Dendritic cell treated with granulocyte-macrophage colony-stimulating factor and Interleukin-4, amounts not matched to agents 40 ng/mL and 50 ng/mL, for 4 days (primary cell): ENCODE results near the gene CABLES1.

Experiments
- H3K27ac Mint-ChIP-seq: one replicate; pipeline ENCODE4 v1.8.0; 2022; ENCODE audit warnings: mild to moderate bottlenecking, mixed read lengths
- H3K27me3 Mint-ChIP-seq: one replicate; pipeline ENCODE4 v1.8.0; 2022; ENCODE audit warnings: mild to moderate bottlenecking, mixed read lengths
- H3K36me3 Mint-ChIP-seq: one replicate; pipeline ENCODE4 v1.8.0; 2022; ENCODE audit warnings: low read depth, mixed read lengths
- H3K4me1 Mint-ChIP-seq: one replicate; pipeline ENCODE4 v1.8.0; 2022; ENCODE audit warnings: low read depth, mixed read lengths
- H3K4me3 Mint-ChIP-seq: one replicate; pipeline ENCODE4 v1.8.0; 2022; ENCODE audit warnings: mild to moderate bottlenecking, moderate library complexity, mixed read lengths
- H3K9me3 Mint-ChIP-seq: one replicate; pipeline ENCODE4 v1.8.0; 2022; ENCODE audit warnings: mixed read lengths
- intact Hi-C: fragments of 100-400 bp; cut with micrococcal nuclease; formaldehyde crosslinking; loops from one replicate; pipeline ENCODE4 v1.15.0; 2022

The CABLES1 gene

DNA sequence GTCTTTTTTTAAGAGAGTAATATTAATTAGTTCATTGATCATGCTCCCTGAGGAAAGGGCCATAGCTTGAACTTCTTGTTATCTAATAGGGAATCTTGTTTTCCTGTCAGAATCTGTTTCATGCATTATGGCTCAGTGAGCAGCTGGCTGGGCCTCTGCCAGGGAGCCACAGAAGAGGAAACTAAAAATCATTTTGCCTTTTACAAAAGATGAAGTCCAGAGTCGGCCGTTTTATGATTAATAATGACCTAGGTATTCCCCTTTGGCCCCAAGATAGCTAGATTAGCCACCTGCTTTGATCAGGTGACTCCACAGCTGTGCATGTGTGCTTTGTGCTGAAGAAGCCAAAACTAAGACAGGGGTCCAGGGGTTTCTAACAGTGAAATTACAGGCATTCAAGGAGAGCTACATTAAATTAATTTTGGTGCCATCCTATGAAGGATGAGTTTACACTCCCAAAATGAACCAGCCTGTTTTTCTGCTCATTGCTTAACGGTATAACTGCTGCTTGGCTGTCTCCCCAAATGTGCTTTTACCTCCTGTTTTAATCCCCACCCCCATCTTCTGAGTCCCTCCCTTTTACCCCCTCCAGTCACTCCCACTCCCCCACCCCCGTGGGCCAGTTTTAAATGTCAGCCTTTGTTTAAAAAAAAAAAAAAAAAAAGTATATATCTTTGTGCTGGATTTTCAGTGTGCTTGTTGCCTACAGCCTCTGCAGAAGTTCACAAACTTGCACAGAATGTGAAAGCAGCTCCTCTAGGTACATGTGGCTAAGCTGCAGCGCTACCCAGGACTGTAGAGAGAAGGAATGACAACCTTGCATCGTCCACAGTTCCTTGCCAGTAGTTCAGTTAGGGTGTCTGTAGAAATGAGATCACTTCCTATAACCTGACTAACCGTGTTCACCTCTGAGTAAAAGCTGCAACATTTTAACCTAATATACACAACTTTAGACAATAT lies 93.1 kb downstream of the CABLES1 start:
- intact Hi-C loops: no loop called here
- Mint-ChIP-seq H3K4me1 (peaks cover 53% of the 10 kb centered on the region), H3K27ac (no peak overlapping the region), H3K36me3 (no peaks in the 10 kb centered on the region), H3K4me3 (no peak overlapping the region), H3K27me3 (peaks cover 13% of the 10 kb centered on the region), H3K9me3 (no peaks in the 10 kb centered on the region)

GRCh38 chr18:23229472-23229871 lies 94.2 kb downstream of the CABLES1 start:
- H3K36me3 Mint-ChIP-seq: no peaks in the 10 kb centered on the region
- H3K4me1 Mint-ChIP-seq: peaks cover 48% of the 10 kb centered on the region
- intact Hi-C loops: no loop called here
- H3K4me3 Mint-ChIP-seq: no peak overlapping the region
- peak overlapping the region; percentile 17 for H3K27ac Mint-ChIP-seq
- no peaks in the 10 kb centered on the region for H3K9me3 Mint-ChIP-seq
- H3K27me3 Mint-ChIP-seq: peaks cover 21% of the 10 kb centered on the region

DNA sequence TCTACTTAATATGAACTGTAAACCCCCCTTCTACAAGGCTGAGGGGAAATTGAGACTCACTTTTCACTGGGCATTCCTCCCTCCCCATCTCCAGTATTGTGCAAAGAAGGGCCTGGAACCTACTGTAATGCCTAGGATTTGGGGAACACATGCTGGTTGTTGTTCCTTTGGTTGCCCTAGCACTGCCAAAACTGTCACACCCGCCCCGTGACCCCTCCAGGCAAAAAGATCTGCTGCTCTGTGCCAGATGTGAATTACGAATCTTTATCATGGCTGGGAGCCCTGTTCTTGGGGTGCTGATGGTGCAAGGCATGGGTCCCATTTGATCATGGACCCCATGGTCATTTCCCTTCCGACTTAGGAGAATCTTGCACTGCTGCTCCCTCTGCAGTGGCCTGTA lies 95.4 kb downstream of the CABLES1 start:
- Mint-ChIP-seq H3K36me3 (no peaks in the 10 kb centered on the region), H3K4me1 (peaks cover 43% of the 10 kb centered on the region), H3K27me3 (peaks cover 19% of the 10 kb centered on the region), H3K4me3 (no peak overlapping the region), H3K27ac (no peak overlapping the region), H3K9me3 (no peaks in the 10 kb centered on the region)
- intact Hi-C loops: loop anchor here (10.0 kb wide), 1 partner anchor 224 kb away; the partner anchor contains the start of gene RIOK3

GRCh38 chr18:23231340-23232021 lies 96.2 kb downstream of the CABLES1 start:
- no peaks in the 10 kb centered on the region for H3K9me3 Mint-ChIP-seq
- peaks cover 35% of the 10 kb centered on the region for H3K4me1 Mint-ChIP-seq
- intact Hi-C loops: loop anchor here (10.0 kb wide), 1 partner anchor 223 kb away; the partner anchor contains the start of gene RIOK3

GRCh38 chr18:23232331-23232730 lies 97.0 kb downstream of the CABLES1 start:
- Mint-ChIP-seq H3K9me3 (no peaks in the 10 kb centered on the region), H3K27me3 (peaks cover 20% of the 10 kb centered on the region), H3K36me3 (no peaks in the 10 kb centered on the region), H3K4me1 (peaks cover 33% of the 10 kb centered on the region), H3K4me3 (no peak overlapping the region), H3K27ac (peak overlapping the region; percentile 21)
- intact Hi-C loops: loop anchor here (10.0 kb wide), 1 partner anchor 222 kb away; the partner anchor contains the start of gene RIOK3

More at GRCh38 chr18:23231340-23232021, 96.2 kb downstream of the CABLES1 start:
- Mint-ChIP-seq H3K27me3 (peaks cover 19% of the 10 kb centered on the region), H3K4me3 (peak overlapping the region; percentile 51), H3K27ac (peak overlapping the region; percentile 84), H3K36me3 (no peaks in the 10 kb centered on the region)

DNA sequence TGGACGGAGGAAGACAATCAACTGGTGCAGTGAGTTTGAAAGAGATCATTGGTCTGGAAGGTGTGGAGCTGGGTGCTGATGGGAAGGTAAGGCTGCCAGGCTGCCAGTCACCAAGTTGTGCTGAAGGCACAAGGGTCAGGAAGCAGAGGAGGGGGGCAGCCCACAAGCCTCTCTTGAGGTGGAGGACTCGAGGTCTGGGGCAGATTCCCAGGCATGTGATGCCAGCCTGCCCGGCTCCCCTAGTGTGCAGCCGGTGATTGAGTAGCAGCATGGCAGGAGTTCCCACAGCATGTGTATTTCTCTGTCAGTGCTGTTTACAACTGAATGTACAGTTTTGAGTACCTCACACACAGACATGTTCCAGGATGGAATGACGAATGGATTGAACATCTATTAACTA lies 99.3 kb downstream of the CABLES1 start:
- peaks cover 38% of the 10 kb centered on the region for H3K4me1 Mint-ChIP-seq
- H3K36me3 Mint-ChIP-seq: no peaks in the 10 kb centered on the region
- H3K9me3 Mint-ChIP-seq: no peaks in the 10 kb centered on the region
- H3K27ac Mint-ChIP-seq: no peak overlapping the region
- intact Hi-C loops: loop anchor here (10.0 kb wide), 1 partner anchor 220 kb away; the partner anchor contains the start of gene RIOK3
- no peak overlapping the region for H3K4me3 Mint-ChIP-seq
- peaks cover 20% of the 10 kb centered on the region for H3K27me3 Mint-ChIP-seq

DNA sequence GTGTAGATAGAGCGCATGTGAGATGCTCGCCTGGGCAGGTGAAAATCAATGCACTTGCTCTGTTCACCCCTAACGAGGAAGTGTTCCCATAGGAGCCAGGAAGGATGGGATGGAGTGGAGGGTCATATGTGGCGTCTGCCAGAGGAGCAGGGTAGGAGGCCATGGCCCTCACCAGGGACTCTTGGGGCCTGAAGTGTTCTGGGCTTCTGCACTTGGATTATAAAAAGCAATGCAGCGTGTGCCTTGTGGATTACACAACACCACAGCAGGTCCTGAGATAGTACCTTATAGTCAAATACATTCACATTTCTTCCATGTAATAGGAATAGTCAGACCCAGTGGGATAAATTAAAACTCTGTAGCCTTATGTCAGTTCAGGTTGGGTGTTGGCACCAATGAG lies 100.1 kb downstream of the CABLES1 start:
- Mint-ChIP-seq H3K27me3 (peaks cover 20% of the 10 kb centered on the region), H3K27ac (no peak overlapping the region), H3K36me3 (no peaks in the 10 kb centered on the region), H3K4me3 (no peak overlapping the region), H3K9me3 (no peaks in the 10 kb centered on the region), H3K4me1 (peaks cover 38% of the 10 kb centered on the region)
- intact Hi-C loops: loop anchor here (10.0 kb wide), 1 partner anchor 219 kb away; the partner anchor contains the start of gene RIOK3

- H3K9me3 Mint-ChIP-seq: no peaks in the 10 kb centered on the region
- no peak overlapping the region for H3K27ac Mint-ChIP-seq
- intact Hi-C loops: loop anchor here (10.0 kb wide), 1 partner anchor 219 kb away; the partner anchor contains the start of gene RIOK3
- H3K36me3 Mint-ChIP-seq: no peaks in the 10 kb centered on the region
- peaks cover 20% of the 10 kb centered on the region for H3K27me3 Mint-ChIP-seq
- H3K4me1 Mint-ChIP-seq: peaks cover 34% of the 10 kb centered on the region
- no peak overlapping the region for H3K4me3 Mint-ChIP-seq
Observed at GRCh38 chr18:23235860-23236259, 100.6 kb downstream of the CABLES1 start.

DNA sequence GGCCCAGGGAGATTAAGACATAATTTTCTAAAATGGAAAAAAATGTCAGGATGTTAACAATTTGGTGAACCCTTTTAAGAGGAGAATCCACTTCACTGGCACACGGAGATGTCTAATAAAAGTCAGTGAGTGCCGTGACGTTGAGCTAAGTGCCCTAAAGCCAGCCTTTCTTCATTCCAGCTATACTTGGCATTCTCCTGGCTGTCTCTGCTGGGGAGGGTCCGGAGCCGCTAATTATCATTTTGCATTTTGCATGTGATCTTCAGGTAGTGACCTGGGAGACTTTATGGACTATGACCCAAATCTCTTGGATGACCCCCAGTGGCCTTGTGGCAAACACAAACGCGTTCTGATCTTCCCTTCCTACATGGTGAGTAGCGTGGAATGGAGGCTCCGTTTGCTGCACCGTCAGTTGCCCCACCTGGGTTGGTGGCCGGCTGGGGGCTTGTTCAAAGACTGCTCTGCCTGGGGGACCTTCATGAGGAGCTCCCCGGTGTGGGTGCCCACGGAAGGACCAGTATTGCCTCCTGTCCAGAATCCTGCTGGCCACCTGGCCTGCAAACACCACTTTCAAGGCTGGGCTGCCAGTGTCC lies 101.7 kb downstream of the CABLES1 start:
- peaks cover 26% of the 10 kb centered on the region for H3K4me1 Mint-ChIP-seq
- H3K36me3 Mint-ChIP-seq: no peaks in the 10 kb centered on the region
- H3K27me3 Mint-ChIP-seq: peaks cover 20% of the 10 kb centered on the region
- H3K27ac Mint-ChIP-seq: no peak overlapping the region
- no peak overlapping the region for H3K4me3 Mint-ChIP-seq
- H3K9me3 Mint-ChIP-seq: no peaks in the 10 kb centered on the region
- intact Hi-C loops: loop anchor here (10.0 kb wide), 1 partner anchor 218 kb away; the partner anchor contains the start of gene RIOK3

- H3K27ac Mint-ChIP-seq: peak overlapping the region; percentile 75
- no peaks in the 10 kb centered on the region for H3K36me3 Mint-ChIP-seq
- peaks cover 17% of the 10 kb centered on the region for H3K27me3 Mint-ChIP-seq
- peaks cover 22% of the 10 kb centered on the region for H3K4me1 Mint-ChIP-seq
- H3K9me3 Mint-ChIP-seq: no peaks in the 10 kb centered on the region
- H3K4me3 Mint-ChIP-seq: peak overlapping the region; percentile 72
- intact Hi-C loops: loop anchor here (10.0 kb wide), 1 partner anchor 217 kb away; the partner anchor contains the start of gene RIOK3
Observed at GRCh38 chr18:23237524-23238151, 102.4 kb downstream of the CABLES1 start.

GRCh38 chr18:23238152-23238531 lies 102.9 kb downstream of the CABLES1 start:
- intact Hi-C loops: loop anchor here (10.0 kb wide), 1 partner anchor 217 kb away; the partner anchor contains the start of gene RIOK3

DNA sequence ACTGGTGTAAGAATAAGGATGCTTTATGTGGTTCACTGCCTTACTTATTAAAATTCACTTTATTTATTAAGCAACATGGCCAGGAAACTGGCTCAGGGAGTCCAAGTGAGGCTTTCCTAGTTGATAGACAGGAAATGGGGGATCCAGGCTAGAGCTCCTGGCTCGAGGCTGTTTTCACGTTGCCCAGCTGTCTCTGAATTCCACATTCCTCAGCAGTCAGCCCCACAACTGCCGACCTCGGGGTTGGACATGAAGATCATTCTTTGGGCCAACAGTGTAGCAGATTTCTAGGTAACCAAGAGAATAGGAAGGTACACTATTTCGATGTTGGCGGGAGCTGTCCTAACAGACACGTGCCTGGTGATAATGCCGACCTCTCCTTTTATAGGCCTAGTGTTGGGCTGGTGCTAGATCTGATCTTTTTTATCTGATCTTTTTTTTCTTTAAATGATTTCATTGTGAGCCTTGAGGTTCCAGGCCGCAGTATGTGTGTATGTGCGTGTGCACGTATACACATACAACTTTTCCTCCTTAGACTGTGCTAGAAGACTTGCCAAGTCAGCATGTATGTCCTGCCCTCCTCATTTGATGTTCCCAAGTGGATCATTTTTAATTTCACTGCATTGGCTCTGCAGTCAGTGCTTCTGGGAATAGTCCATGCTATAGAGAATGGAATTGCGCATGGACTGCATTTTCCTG lies 103.5 kb downstream of the CABLES1 start:
- Mint-ChIP-seq H3K9me3 (no peaks in the 10 kb centered on the region), H3K4me3 (no peak overlapping the region), H3K27me3 (peaks cover 10% of the 10 kb centered on the region), H3K27ac (no peak overlapping the region), H3K4me1 (peaks cover 18% of the 10 kb centered on the region), H3K36me3 (no peaks in the 10 kb centered on the region)
- intact Hi-C loops: loop anchor here (10.0 kb wide), 1 partner anchor 216 kb away; the partner anchor contains the start of gene RIOK3

More at GRCh38 chr18:23238152-23238531, 102.9 kb downstream of the CABLES1 start:
- H3K36me3 Mint-ChIP-seq: no peaks in the 10 kb centered on the region
- no peaks in the 10 kb centered on the region for H3K9me3 Mint-ChIP-seq
- peak overlapping the region; percentile 75 for H3K27ac Mint-ChIP-seq
- H3K27me3 Mint-ChIP-seq: peaks cover 12% of the 10 kb centered on the region
- no peak overlapping the region for H3K4me3 Mint-ChIP-seq
- peaks cover 18% of the 10 kb centered on the region for H3K4me1 Mint-ChIP-seq
